H9 (cell line): ENCODE measurements around the gene ACTL6B. TPM values are rescaled to one million over a fixed set of nuclear protein-coding genes. Genes with fewer than 3 reads are reported as not detected.

Experiments used
- DNase-seq: peaks from one replicate; pipeline ENCODE4 v3.0.0-alpha.2; 2017
- H2AFZ ChIP-seq: one replicate; pipeline ENCODE4 v1.6.1; 2013; ENCODE audit warnings: mild to moderate bottlenecking, low read length, control low read depth, moderate library complexity
- H2AK5ac ChIP-seq: 2 replicates; pipeline ENCODE4 v1.6.1; 2013; ENCODE audit warnings: low read length, control low read depth, mixed read lengths; ENCODE audit not compliant: insufficient read length
- H2BK120ac ChIP-seq: one replicate; pipeline ENCODE4 v1.6.1; 2013; ENCODE audit warnings: low read depth, mild to moderate bottlenecking, low read length, control low read depth, inconsistent platforms; ENCODE audit not compliant: poor library complexity, severe bottlenecking
- H2BK12ac ChIP-seq: 2 replicates; pipeline ENCODE4 v1.6.1; 2013; ENCODE audit warnings: low read length, control low read depth, mixed read lengths, low read depth; ENCODE audit not compliant: insufficient read length
- H2BK15ac ChIP-seq: 2 replicates; pipeline ENCODE4 v1.6.1; 2013; ENCODE audit warnings: low read depth, low read length, control low read depth
- H2BK20ac ChIP-seq: one replicate; pipeline ENCODE4 v1.6.1; 2013; ENCODE audit warnings: low read depth, mild to moderate bottlenecking, low read length, control low read depth, inconsistent platforms; ENCODE audit not compliant: poor library complexity, severe bottlenecking
- H2BK5ac ChIP-seq: 2 replicates; pipeline ENCODE4 v1.6.1; 2013; ENCODE audit warnings: low read length, control low read depth, mixed read lengths; ENCODE audit not compliant: insufficient read length
- H3K14ac ChIP-seq: 2 replicates; pipeline ENCODE4 v1.6.1; 2013; ENCODE audit warnings: low read length, control low read depth; ENCODE audit not compliant: insufficient read depth
- H3K18ac ChIP-seq: 2 replicates; pipeline ENCODE4 v1.6.1; 2013; ENCODE audit warnings: low read depth, mild to moderate bottlenecking, mixed read lengths, low read length, control low read depth; ENCODE audit not compliant: insufficient read length
- H3K23ac ChIP-seq: 2 replicates; pipeline ENCODE4 v1.6.1; 2013; ENCODE audit warnings: low read length, control low read depth, mixed read lengths, low read depth; ENCODE audit not compliant: insufficient read length
- H3K23me2 ChIP-seq: 2 replicates; pipeline ENCODE4 v1.6.1; 2013; ENCODE audit warnings: low read depth, mild to moderate bottlenecking, mixed read lengths, low read length, control low read depth; ENCODE audit not compliant: insufficient read length, poor library complexity, severe bottlenecking
- H3K27ac ChIP-seq: 2 replicates; pipeline ENCODE4 v1.5.1; 2013; ENCODE audit warnings: low read length, control low read depth, mixed read lengths, low read depth; ENCODE audit not compliant: insufficient read length
- H3K27me3 ChIP-seq: 2 replicates; pipeline ENCODE4 v1.6.1; 2013; ENCODE audit warnings: low read length, control low read depth, inconsistent platforms; ENCODE audit not compliant: insufficient read depth
- H3K4ac ChIP-seq: 2 replicates; pipeline ENCODE4 v1.6.1; 2013; ENCODE audit warnings: low read depth, mild to moderate bottlenecking, control low read depth, inconsistent platforms, low read length, moderate library complexity
- H3K4me1 ChIP-seq: 2 replicates; pipeline ENCODE4 v1.6.1; 2013; ENCODE audit warnings: low read length, control low read depth, inconsistent platforms; ENCODE audit not compliant: insufficient read depth
- H3K4me2 ChIP-seq: 2 replicates; pipeline ENCODE4 v1.6.1; 2013; ENCODE audit warnings: low read length, control low read depth, mixed read lengths; ENCODE audit not compliant: insufficient read length, insufficient read depth
- H3K56ac ChIP-seq: 2 replicates; pipeline ENCODE4 v1.6.1; 2013; ENCODE audit warnings: low read depth, mild to moderate bottlenecking, mixed read lengths, low read length, control low read depth; ENCODE audit not compliant: insufficient read length
- H3K79me1 ChIP-seq: 2 replicates; pipeline ENCODE4 v1.6.1; 2013; ENCODE audit warnings: low read depth, mild to moderate bottlenecking, moderate library complexity, low read length, control low read depth, inconsistent platforms; ENCODE audit not compliant: insufficient read depth, poor library complexity, severe bottlenecking
- H3K79me2 ChIP-seq: 2 replicates; pipeline ENCODE4 v1.6.1; 2013; ENCODE audit warnings: low read length, control low read depth, inconsistent platforms; ENCODE audit not compliant: insufficient read depth
- H3K9ac ChIP-seq: 2 replicates; pipeline ENCODE4 v1.6.1; 2013; ENCODE audit warnings: low read length, control low read depth, mixed read lengths; ENCODE audit not compliant: insufficient read length; ENCODE audit errors: extremely low read depth
- H3K9me3 ChIP-seq: one replicate; pipeline ENCODE4 v1.6.1; 2013; ENCODE audit warnings: low read depth, low read length, inconsistent platforms; ENCODE audit not compliant: control insufficient read depth
- H3T11ph ChIP-seq: one replicate; pipeline ENCODE4 v1.6.1; 2013; ENCODE audit warnings: mild to moderate bottlenecking, low read length, control low read depth, inconsistent platforms
- H4K20me1 ChIP-seq: one replicate; pipeline ENCODE4 v1.6.1; 2013; ENCODE audit not compliant: control insufficient read depth, insufficient read length, insufficient read depth
- H4K5ac ChIP-seq: 2 replicates; pipeline ENCODE4 v1.6.1; 2013; ENCODE audit warnings: low read depth, mild to moderate bottlenecking, mixed read lengths, low read length, control low read depth; ENCODE audit not compliant: insufficient read length
- H4K8ac ChIP-seq: replicated peaks from 2 replicates; pipeline ENCODE4 v1.6.1; 2013; ENCODE audit warnings: low read length, control low read depth, mixed read lengths, low read depth; ENCODE audit not compliant: insufficient read length
- H4K91ac ChIP-seq: 2 replicates; pipeline ENCODE4 v1.6.1; 2013; ENCODE audit warnings: low read depth, mild to moderate bottlenecking, moderate library complexity, mixed read lengths, low read length, control low read depth; ENCODE audit not compliant: insufficient read length
- H3K27ac Mint-ChIP-seq, 3 experiments: 2 replicates in 2 of 3; 3 replicates in 1 of 3; pipeline ENCODE4 v1.8.0; 2020 to 2021; ENCODE audit warnings: mixed read lengths in 3 of 3, mild to moderate bottlenecking in 1 of 3, moderate library complexity in 1 of 3
- H3K27me3 Mint-ChIP-seq: 2 replicates; pipeline ENCODE4 v1.8.0; 2021; ENCODE audit warnings: low read depth, mild to moderate bottlenecking, moderate library complexity, mixed read lengths
- H3K36me3 Mint-ChIP-seq, 3 experiments: 2 replicates in 2 of 3; 3 replicates in 1 of 3; pipeline ENCODE4 v1.8.0; 2020 to 2021; ENCODE audit warnings: low read depth in 3 of 3, mixed read lengths in 3 of 3; ENCODE audit not compliant: insufficient read depth in 1 of 3
- H3K4me1 Mint-ChIP-seq, 2 experiments: 2 replicates each; pipeline ENCODE4 v1.8.0; 2020; ENCODE audit warnings: mixed read lengths in 2 of 2
- H3K4me3 Mint-ChIP-seq, 2 experiments: 2 replicates in 1 of 2; 3 replicates in 1 of 2; pipeline ENCODE4 v1.8.0; 2020 to 2021; ENCODE audit warnings: mild to moderate bottlenecking in 2 of 2, mixed read lengths in 2 of 2, moderate library complexity in 1 of 2
- H3K9me3 Mint-ChIP-seq, 2 experiments: 2 replicates in 1 of 2; 3 replicates in 1 of 2; pipeline ENCODE4 v1.8.0; 2020; ENCODE audit warnings: mild to moderate bottlenecking in 2 of 2, mixed read lengths in 2 of 2, moderate library complexity in 1 of 2
- CTCF ChIP-seq: fragments of 200-600 bp; sonication (generic); conservative IDR thresholded peaks from 3 replicates; pipeline ENCODE4 v1.8.0; 2021; ENCODE audit warnings: antibody characterized with exemption, mild to moderate bottlenecking
- WGBS: extraction: QIAGEN DNeasy Blood & Tissue Kit; methylation state at CpG from one replicate; pipeline ENCODE4 v1.1.7; 2013; ENCODE audit warnings: missing lambda C conversion rate, low lambda C conversion rate, mixed read lengths; ENCODE audit not compliant: insufficient read length; ENCODE audit errors: extremely low coverage; 5-methylcytosine and 5-hydroxymethylcytosine counted together
- total RNA-seq: library from RNA; stranded (reverse); gene quantifications from 2 replicates; pipeline ENCODE4 v1.2.1, GENCODE V29; 2021

Gene ACTL6B
- total RNA-seq, 1 experiment from 2014 or later = 0.50 TPM

- no peak within 1 kb of the TSS for H3K9ac ChIP-seq
- no peak within 1 kb of the TSS for H2BK15ac ChIP-seq
- Mint-ChIP-seq H3K4me3 (no peak within 1 kb of the TSS; a peak in 1 of 5 replicates), H3K9me3 (no peaks in the 10 kb centered on the region; a peak in 1 of 5 replicates), H3K27ac (no peak within 1 kb of the TSS), H3K4me1 (peaks cover 6 to 37% of the 10 kb centered on the region in 2 experiments), H3K27me3 (peaks cover 15% of the 10 kb centered on the region), H3K36me3 (no peaks in the 10 kb centered on the region)
- no peak within 1 kb of the TSS for H3K18ac ChIP-seq
- H2BK12ac ChIP-seq = no peak within 1 kb of the TSS
- H3K4me2 ChIP-seq = no peak within 1 kb of the TSS
- H3K23ac ChIP-seq = no peak within 1 kb of the TSS
- WGBS = no CpG with 5 or more reads among the region's 10 CpGs
- no peak within 1 kb of the TSS for H3K27ac ChIP-seq
- H3K9me3 ChIP-seq = no peaks in the 10 kb centered on the region
- DNase-seq = no peak
- no peak within 1 kb of the TSS for H2BK120ac ChIP-seq
- H2AFZ ChIP-seq = no peak within 1 kb of the TSS
- no peak within 1 kb of the TSS; the same call in 1 of the 2 replicates for H3K14ac ChIP-seq
- H3K4me1 ChIP-seq = no peaks in the 10 kb centered on the region
- H2BK5ac ChIP-seq = no peak within 1 kb of the TSS
- H3K79me1 ChIP-seq = no peaks in the 10 kb centered on the region
- H3K4ac ChIP-seq = no peak within 1 kb of the TSS
- H4K5ac ChIP-seq = no peak within 1 kb of the TSS
- no peak within 1 kb of the TSS for H4K91ac ChIP-seq
- H4K8ac ChIP-seq = no peak within 1 kb of the TSS
- no peaks in the 10 kb centered on the region for H4K20me1 ChIP-seq
- H3K79me2 ChIP-seq = no peaks in the 10 kb centered on the region
- H3K27me3 ChIP-seq = no peaks in the 10 kb centered on the region
- no peak for TF ChIP-seq CTCF
- H3K23me2 ChIP-seq = no peaks in the 10 kb centered on the region
- H2BK20ac ChIP-seq = no peak within 1 kb of the TSS
- H3K56ac ChIP-seq = no peak within 1 kb of the TSS
- H2AK5ac ChIP-seq = no peak within 1 kb of the TSS
- H3T11ph ChIP-seq = no peak within 1 kb of the TSS
These were observed 14.8 kb downstream of the ACTL6B start, which contains the start of gene TFR2 for GRCh38 chr7:100641463-100641859. Gene TFR2, minus strand, starts transcription at chr7:100641552. Its CDS starts 43 bp downstream, at chr7:100641509.
